Activated CD8-positive, alpha-beta T cell treated with anti-CD3 and anti-CD28 coated beads, Interleukin-2, amount 10 ng/mL, durations not matched to agents 7 days and 5 days (primary cell): Measurements from ENCODE around the gene LRIT1. TPM values are rescaled to one million over a fixed set of nuclear protein-coding genes. Genes with fewer than 3 reads are reported as not detected.

ENCODE experiments used
- ATAC-seq: fragments of 150-1000 bp; cut with Tn5 transposase; one replicate; pipeline ENCODE4 v1.10.0; 2021; ENCODE audit warnings: moderate library complexity
- CTCF ChIA-PET: fragments of 350-600 bp; sonication (Branson Sonifier 250); formaldehyde crosslinking; loops from one replicate; lab custom pipeline; 2021; ENCODE audit warnings: antibody characterized with exemption; lab: Charles Lee
- POLR2A ChIA-PET: fragments of 350-600 bp; sonication (Branson Sonifier 250); formaldehyde crosslinking; loops from one replicate; lab custom pipeline; 2021; ENCODE audit warnings: antibody characterized with exemption; lab: Charles Lee
- DNase-seq: peaks from one replicate; pipeline ENCODE4 v3.0.0-alpha.2; 2020
- H3K27ac Mint-ChIP-seq: one replicate; pipeline ENCODE4 v1.8.0; 2021; ENCODE audit warnings: mild to moderate bottlenecking, mixed read lengths
- H3K27me3 Mint-ChIP-seq: one replicate; pipeline ENCODE4 v1.8.0; 2021; ENCODE audit warnings: low read depth, mixed read lengths
- H3K36me3 Mint-ChIP-seq: one replicate; pipeline ENCODE4 v1.8.0; 2021; ENCODE audit warnings: low read depth, mixed read lengths
- H3K4me1 Mint-ChIP-seq: one replicate; pipeline ENCODE4 v1.8.0; 2021; ENCODE audit warnings: low read depth, mixed read lengths
- H3K4me3 Mint-ChIP-seq: one replicate; pipeline ENCODE4 v1.8.0; 2021; ENCODE audit warnings: mild to moderate bottlenecking, mixed read lengths
- H3K9me3 Mint-ChIP-seq: one replicate; pipeline ENCODE4 v1.8.0; 2022; ENCODE audit warnings: mixed read lengths; ENCODE audit not compliant: insufficient read depth
- total RNA-seq, 2 experiments: library from RNA; stranded (reverse); gene quantifications; one replicate each; pipeline ENCODE4 v1.2.3, GENCODE V29; 2021

Gene LRIT1
- total RNA-seq, 2 experiments from 2014 or later, result not detected

GRCh38 chr10:84226616-84227015 lies 14.7 kb downstream of the LRIT1 start:
- Mint-ChIP-seq H3K4me1 (no peaks in the 10 kb centered on the region), H3K4me3 (no peak overlapping the region), H3K27ac (no peak overlapping the region), H3K27me3 (peaks cover 9% of the 10 kb centered on the region), H3K36me3 (no peaks in the 10 kb centered on the region), H3K9me3 (no peaks in the 10 kb centered on the region)
- CTCF ChIA-PET, result interaction anchor here (1.3 kb wide), 1 partner anchor 10 kb away, joined by 4 read pairs; no protein-coding TSS in a partner anchor
- ATAC-seq (no peak), DNase-seq (no peak)
- POLR2A ChIA-PET, result no interaction called here

GRCh38 chr10:84225427-84226173 lies 15.7 kb downstream of the LRIT1 start, which contains the start of gene LRIT2:
LRIT2 (minus strand) TSS chr10:84225544; CDS start chr10:84225520, 24 bp downstream.
- ChIA-PET POLR2A (no interaction called here), CTCF (interaction anchor here (1.1 kb wide), 1 partner anchor 11 kb away, joined by 5 read pairs; no protein-coding TSS in a partner anchor)
- DNase-seq, result no peak
- no peaks in the 10 kb centered on the region for H3K9me3 Mint-ChIP-seq
- H3K4me3 Mint-ChIP-seq, result no peak within 1 kb of the TSS
- H3K27me3 Mint-ChIP-seq, result peaks cover 10% of the 10 kb centered on the region
- no peaks in the 10 kb centered on the region for H3K36me3 Mint-ChIP-seq
- H3K4me1 Mint-ChIP-seq, result no peaks in the 10 kb centered on the region
- ATAC-seq, result no peak
- H3K27ac Mint-ChIP-seq, result no peak within 1 kb of the TSS

- Mint-ChIP-seq H3K27me3 (peaks cover 11% of the 10 kb centered on the region), H3K9me3 (peaks cover 2% of the 10 kb centered on the region), H3K27ac (no peak overlapping the region), H3K36me3 (no peaks in the 10 kb centered on the region), H3K4me1 (no peaks in the 10 kb centered on the region), H3K4me3 (no peak overlapping the region)
- DNase-seq (peak; percentile 27), ATAC-seq (no peak)
- CTCF ChIA-PET, result interaction anchor here (1.1 kb wide), 1 partner anchor 10 kb away, joined by 5 read pairs; no protein-coding TSS in a partner anchor
- POLR2A ChIA-PET, result no interaction called here
Measured at GRCh38 chr10:84224411-84225028, 16.8 kb downstream of the LRIT1 start.

- H3K27me3 Mint-ChIP-seq, result peaks cover 7% of the 10 kb centered on the region
- ChIA-PET CTCF (no interaction called here), POLR2A (no interaction called here)
- DNase-seq (no peak), ATAC-seq (no peak)
- no peak overlapping the region for H3K27ac Mint-ChIP-seq
- H3K9me3 Mint-ChIP-seq, result peaks cover 5% of the 10 kb centered on the region
- no peaks in the 10 kb centered on the region for H3K4me1 Mint-ChIP-seq
- no peak overlapping the region for H3K4me3 Mint-ChIP-seq
- no peaks in the 10 kb centered on the region for H3K36me3 Mint-ChIP-seq
Measured at GRCh38 chr10:84221916-84222315, 19.4 kb downstream of the LRIT1 start.

- DNase-seq (no peak), ATAC-seq (no peak)
- Mint-ChIP-seq H3K36me3 (no peaks in the 10 kb centered on the region), H3K9me3 (peaks cover 5% of the 10 kb centered on the region), H3K4me1 (no peaks in the 10 kb centered on the region), H3K4me3 (no peak overlapping the region), H3K27me3 (peaks cover 3% of the 10 kb centered on the region), H3K27ac (no peak overlapping the region)
- POLR2A ChIA-PET, result no interaction called here
- CTCF ChIA-PET, result interaction anchor here (1.0 to 8.0 kb wide), 2 partner anchors 70 to 320 kb away, joined by 3 to 73 read pairs; no protein-coding TSS in a partner anchor
Measured at GRCh38 chr10:84217746-84218145, 23.6 kb downstream of the LRIT1 start.

- no peak for DNase-seq
- ChIA-PET POLR2A (no interaction called here), CTCF (interaction anchor here (1.0 to 8.0 kb wide), 2 partner anchors 69 to 321 kb away, joined by 3 to 73 read pairs; no protein-coding TSS in a partner anchor)
- Mint-ChIP-seq H3K27me3 (peaks cover 3% of the 10 kb centered on the region), H3K4me1 (no peaks in the 10 kb centered on the region), H3K4me3 (no peak overlapping the region), H3K9me3 (peaks cover 5% of the 10 kb centered on the region), H3K27ac (no peak overlapping the region), H3K36me3 (no peaks in the 10 kb centered on the region)
- no peak for ATAC-seq
Measured at GRCh38 chr10:84216834-84217233, 24.5 kb downstream of the LRIT1 start.

GRCh38 chr10:84214612-84215235 lies 26.6 kb downstream of the LRIT1 start:
- ChIA-PET POLR2A (no interaction called here), CTCF (interaction anchor here (0.6 to 8.0 kb wide), 27 partner anchors 9 to 366 kb away, joined by 3 to 73 read pairs (median 4); partner anchors contain the start of genes GHITM and LRIT2)
- H3K27me3 Mint-ChIP-seq, result no peaks in the 10 kb centered on the region
- ATAC-seq (peak; percentile 73), DNase-seq (peak; percentile 54)
- H3K27ac Mint-ChIP-seq, result no peak overlapping the region
- H3K9me3 Mint-ChIP-seq, result peaks cover 5% of the 10 kb centered on the region
- no peak overlapping the region for H3K4me3 Mint-ChIP-seq
- no peaks in the 10 kb centered on the region for H3K4me1 Mint-ChIP-seq
- H3K36me3 Mint-ChIP-seq, result no peaks in the 10 kb centered on the region

GRCh38 chr10:84214046-84214572 lies 27.2 kb downstream of the LRIT1 start:
- no peak overlapping the region for H3K27ac Mint-ChIP-seq
- no peak for DNase-seq
- H3K36me3 Mint-ChIP-seq, result no peaks in the 10 kb centered on the region
- peak; percentile 27 for ATAC-seq
- H3K4me1 Mint-ChIP-seq, result no peaks in the 10 kb centered on the region
- ChIA-PET POLR2A (no interaction called here), CTCF (interaction anchor here (0.7 to 8.0 kb wide), 18 partner anchors 9 to 323 kb away, joined by 3 to 73 read pairs (median 5); partner anchors contain the start of genes GHITM and LRIT2)
- H3K9me3 Mint-ChIP-seq, result no peaks in the 10 kb centered on the region
- no peak overlapping the region for H3K4me3 Mint-ChIP-seq
- no peaks in the 10 kb centered on the region for H3K27me3 Mint-ChIP-seq

GRCh38 chr10:84213076-84213475 lies 28.3 kb downstream of the LRIT1 start:
- no peak overlapping the region for H3K27ac Mint-ChIP-seq
- DNase-seq (no peak), ATAC-seq (no peak)
- ChIA-PET POLR2A (no interaction called here), CTCF (interaction anchor here (0.5 to 8.0 kb wide), 7 partner anchors 10 to 324 kb away, joined by 3 to 73 read pairs (median 3); no protein-coding TSS in a partner anchor)
- no peak overlapping the region for H3K4me3 Mint-ChIP-seq
- no peaks in the 10 kb centered on the region for H3K36me3 Mint-ChIP-seq
- no peaks in the 10 kb centered on the region for H3K4me1 Mint-ChIP-seq
- H3K27me3 Mint-ChIP-seq, result no peaks in the 10 kb centered on the region
- H3K9me3 Mint-ChIP-seq, result no peaks in the 10 kb centered on the region

- H3K27me3 Mint-ChIP-seq, result peaks cover 6% of the 10 kb centered on the region
- H3K4me1 Mint-ChIP-seq, result no peaks in the 10 kb centered on the region
- no peak overlapping the region for H3K27ac Mint-ChIP-seq
- POLR2A ChIA-PET, result no interaction called here
- H3K36me3 Mint-ChIP-seq, result no peaks in the 10 kb centered on the region
- DNase-seq (no peak), ATAC-seq (no peak)
- no peak overlapping the region for H3K4me3 Mint-ChIP-seq
- H3K9me3 Mint-ChIP-seq, result no peaks in the 10 kb centered on the region
- CTCF ChIA-PET, result interaction anchor here (0.9 to 8.0 kb wide), 4 partner anchors 9 to 74 kb away, joined by 3 to 73 read pairs (median 4); no protein-coding TSS in a partner anchor
Measured at GRCh38 chr10:84212014-84212413, 29.3 kb downstream of the LRIT1 start.

- Mint-ChIP-seq H3K4me1 (no peaks in the 10 kb centered on the region), H3K9me3 (no peaks in the 10 kb centered on the region), H3K4me3 (no peak overlapping the region), H3K27ac (no peak overlapping the region), H3K27me3 (peaks cover 9% of the 10 kb centered on the region), H3K36me3 (no peaks in the 10 kb centered on the region)
- no peak for ATAC-seq
- no peak for DNase-seq
- ChIA-PET CTCF (interaction anchor here (1.5 to 8.0 kb wide), 2 partner anchors 9 to 63 kb away, joined by 6 to 73 read pairs; no protein-coding TSS in a partner anchor), POLR2A (no interaction called here)
Measured at GRCh38 chr10:84211566-84211965, 29.8 kb downstream of the LRIT1 start.
